Osteoblast (primary cell): Measurements from ENCODE around the gene TTC13. TPM values are rescaled to one million over a fixed set of nuclear protein-coding genes. Genes with fewer than 3 reads are reported as not detected.

Source experiments
- DNase-seq: peaks from one replicate; pipeline ENCODE4 v3.0.0; 2011; ENCODE audit warnings: low spot score, mixed read lengths; ENCODE audit not compliant: insufficient read length; ENCODE audit errors: missing footprints
- H2AFZ ChIP-seq: 2 replicates; pipeline ENCODE4 v1.6.0; 2011; ENCODE audit warnings: mild to moderate bottlenecking, low read length
- H3K27ac ChIP-seq: 2 replicates; pipeline ENCODE4 v1.5.1; 2011; ENCODE audit warnings: mild to moderate bottlenecking, low read depth, low read length, moderate library complexity
- H3K27me3 ChIP-seq: 2 replicates; pipeline ENCODE4 v1.6.0; 2012; ENCODE audit warnings: mild to moderate bottlenecking, control low read depth, inconsistent platforms, low read length, moderate library complexity; ENCODE audit not compliant: insufficient read depth
- H3K36me3 ChIP-seq: 2 replicates; pipeline ENCODE4 v1.5.1; 2011; ENCODE audit warnings: mild to moderate bottlenecking, low read length, control low read depth, moderate library complexity; ENCODE audit not compliant: insufficient read depth
- H3K4me1 ChIP-seq: 2 replicates; pipeline ENCODE4 v1.5.1; 2011; ENCODE audit warnings: mild to moderate bottlenecking, low read length, control low read depth, moderate library complexity; ENCODE audit not compliant: insufficient read depth
- H3K4me2 ChIP-seq: 2 replicates; pipeline ENCODE4 v1.6.0; 2011; ENCODE audit warnings: mild to moderate bottlenecking, low read length; ENCODE audit not compliant: insufficient read depth
- H3K4me3 ChIP-seq: fragments of 200-600 bp; sonication (generic); 3 replicates; pipeline ENCODE4 v1.5.1; 2012; ENCODE audit warnings: mild to moderate bottlenecking, low read length, inconsistent platforms; ENCODE audit not compliant: insufficient read depth
- H3K79me2 ChIP-seq: 2 replicates; pipeline ENCODE4 v1.6.0; 2012; ENCODE audit warnings: mild to moderate bottlenecking, low read length, control low read depth, inconsistent platforms; ENCODE audit not compliant: insufficient read depth
- H3K9me3 ChIP-seq: 2 replicates; pipeline ENCODE4 v1.5.1; 2011; ENCODE audit warnings: low read depth, low read length, control low read depth
- H4K20me1 ChIP-seq: 2 replicates; pipeline ENCODE4 v1.6.0; 2012; ENCODE audit warnings: mild to moderate bottlenecking, low read length, control low read depth; ENCODE audit not compliant: insufficient read depth
- total RNA-seq: library from RNA; depleted of rRNA; stranded (reverse); fragments of >200 nt; gene quantifications from 2 replicates; pipeline ENCODE4 v1.2.3, GENCODE V29; 2012
- TF ChIP-seq, protein P1 (sequence below): IDR thresholded peaks from 2 replicates; pipeline ENCODE4 v1.5.1; 2011; ENCODE audit warnings: mild to moderate bottlenecking, low read depth, low read length, moderate library complexity; ENCODE audit errors: extremely low read depth

Gene TTC13
- total RNA-seq, 1 donor = 15.9 TPM

DNA sequence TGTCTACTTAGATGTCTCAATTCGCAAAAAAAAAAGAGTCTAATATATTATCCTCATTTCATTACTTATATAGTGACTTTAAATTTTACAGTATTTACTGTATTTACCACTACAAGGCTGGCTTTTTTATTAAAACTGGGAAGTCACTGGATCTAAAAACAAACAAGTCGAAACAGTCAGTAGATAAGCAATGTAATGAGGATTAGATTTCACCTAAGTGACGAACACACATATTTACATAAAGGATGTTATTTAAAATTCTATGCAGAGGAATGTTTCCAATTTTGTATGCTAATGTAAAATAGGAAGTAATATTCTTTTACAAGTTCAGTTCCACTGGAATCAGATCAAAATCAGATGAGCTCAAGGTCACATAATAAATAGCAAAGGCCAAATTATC lies 28.3 kb downstream of the TTC13 start:
- Histone ChIP-seq H3K9me3 (no peaks in the 10 kb centered on the region), H3K4me2 (no peak overlapping the region), H3K27me3 (no peaks in the 10 kb centered on the region), H3K4me1 (no peaks in the 10 kb centered on the region), H3K27ac (no peak overlapping the region), H3K36me3 (no peaks in the 10 kb centered on the region), H2AFZ (no peak overlapping the region), H4K20me1 (no peaks in the 10 kb centered on the region), H3K4me3 (no peak overlapping the region), H3K79me2 (no peaks in the 10 kb centered on the region)
- DNase-seq = no peak
- TF ChIP-seq, protein P1, sequence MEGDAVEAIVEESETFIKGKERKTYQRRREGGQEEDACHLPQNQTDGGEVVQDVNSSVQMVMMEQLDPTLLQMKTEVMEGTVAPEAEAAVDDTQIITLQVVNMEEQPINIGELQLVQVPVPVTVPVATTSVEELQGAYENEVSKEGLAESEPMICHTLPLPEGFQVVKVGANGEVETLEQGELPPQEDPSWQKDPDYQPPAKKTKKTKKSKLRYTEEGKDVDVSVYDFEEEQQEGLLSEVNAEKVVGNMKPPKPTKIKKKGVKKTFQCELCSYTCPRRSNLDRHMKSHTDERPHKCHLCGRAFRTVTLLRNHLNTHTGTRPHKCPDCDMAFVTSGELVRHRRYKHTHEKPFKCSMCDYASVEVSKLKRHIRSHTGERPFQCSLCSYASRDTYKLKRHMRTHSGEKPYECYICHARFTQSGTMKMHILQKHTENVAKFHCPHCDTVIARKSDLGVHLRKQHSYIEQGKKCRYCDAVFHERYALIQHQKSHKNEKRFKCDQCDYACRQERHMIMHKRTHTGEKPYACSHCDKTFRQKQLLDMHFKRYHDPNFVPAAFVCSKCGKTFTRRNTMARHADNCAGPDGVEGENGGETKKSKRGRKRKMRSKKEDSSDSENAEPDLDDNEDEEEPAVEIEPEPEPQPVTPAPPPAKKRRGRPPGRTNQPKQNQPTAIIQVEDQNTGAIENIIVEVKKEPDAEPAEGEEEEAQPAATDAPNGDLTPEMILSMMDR = no peak

DNA sequence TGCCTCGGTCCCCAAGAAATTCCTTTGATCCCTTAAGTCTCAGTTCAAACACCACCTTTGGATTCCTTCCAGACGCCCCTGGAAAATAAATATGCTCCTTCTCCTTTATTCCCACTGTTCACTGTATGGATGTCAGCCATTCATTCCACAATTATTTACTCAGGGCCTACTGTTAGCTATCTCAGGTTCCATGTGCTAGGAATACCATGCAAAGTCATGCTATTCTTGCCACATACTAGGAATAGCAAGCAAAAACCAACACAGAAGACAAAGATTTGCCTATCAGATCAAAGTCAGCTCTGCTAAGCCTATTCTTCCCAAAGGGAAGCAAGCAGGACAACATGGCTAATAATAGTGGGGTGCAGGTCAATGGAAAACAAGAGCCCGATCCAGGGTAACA lies 29.8 kb downstream of the TTC13 start:
- no peak for DNase-seq
- Histone ChIP-seq H2AFZ (no peak overlapping the region), H3K4me2 (no peak overlapping the region), H3K9me3 (no peaks in the 10 kb centered on the region), H3K27ac (no peak overlapping the region), H3K4me3 (no peak overlapping the region), H3K27me3 (no peaks in the 10 kb centered on the region), H3K36me3 (no peaks in the 10 kb centered on the region), H4K20me1 (no peaks in the 10 kb centered on the region), H3K4me1 (no peaks in the 10 kb centered on the region), H3K79me2 (no peaks in the 10 kb centered on the region)
- TF ChIP-seq, protein P1 = no peak

DNA sequence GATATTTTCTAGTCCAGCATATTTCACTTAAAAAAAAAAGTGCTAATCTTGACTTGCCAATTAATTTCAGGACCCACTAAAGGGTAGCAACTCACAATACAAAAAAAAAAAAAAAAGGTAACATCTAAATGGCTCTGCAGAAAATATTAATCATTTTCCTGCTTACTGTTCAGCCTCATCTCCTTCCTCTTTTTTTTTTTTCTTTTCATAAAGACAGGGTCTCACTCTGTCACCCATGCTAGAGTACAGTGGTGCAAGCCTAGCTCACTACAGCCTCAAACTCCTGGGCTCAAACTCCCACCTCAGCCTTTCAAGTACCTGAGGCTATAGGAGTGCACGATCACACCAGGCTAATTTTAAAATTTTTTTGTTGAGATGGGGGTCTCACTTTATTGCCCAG lies 30.4 kb downstream of the TTC13 start:
- no peaks in the 10 kb centered on the region for H3K9me3 ChIP-seq
- H3K36me3 ChIP-seq = no peaks in the 10 kb centered on the region
- no peaks in the 10 kb centered on the region for H4K20me1 ChIP-seq
- no peak for DNase-seq
- H2AFZ ChIP-seq = no peak overlapping the region
- no peaks in the 10 kb centered on the region for H3K79me2 ChIP-seq
- no peaks in the 10 kb centered on the region for H3K4me1 ChIP-seq
- H3K4me2 ChIP-seq = no peak overlapping the region
- no peaks in the 10 kb centered on the region for H3K27me3 ChIP-seq
- H3K4me3 ChIP-seq = no peak overlapping the region
- TF ChIP-seq, protein P1 = no peak
- H3K27ac ChIP-seq = no peak overlapping the region

DNA sequence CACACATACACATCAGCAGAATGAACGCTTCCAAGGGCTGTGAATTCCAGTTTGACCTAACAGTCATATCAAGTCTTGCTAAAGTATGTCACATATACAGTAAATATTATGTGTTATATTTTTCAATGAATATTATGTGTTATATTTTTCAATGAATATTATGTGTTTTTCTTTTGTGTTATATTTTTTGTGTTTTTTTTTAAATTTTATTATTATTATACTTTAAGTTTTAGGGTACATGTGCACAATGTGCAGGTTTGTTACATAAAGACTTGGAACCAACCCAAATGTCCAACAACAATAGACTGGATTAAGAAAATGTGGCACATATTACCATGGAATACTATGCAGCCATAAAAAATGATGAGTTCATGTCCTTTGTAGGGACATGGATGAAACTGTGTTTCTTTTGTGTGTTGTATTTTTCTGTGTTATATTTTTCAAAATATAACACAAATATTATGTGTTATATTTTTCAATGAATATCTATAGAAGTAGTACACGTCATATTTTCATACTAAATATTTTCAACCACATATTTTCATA lies 35.5 kb downstream of the TTC13 start:
- no peaks in the 10 kb centered on the region for H3K9me3 ChIP-seq
- no peak overlapping the region for H2AFZ ChIP-seq
- no peak overlapping the region for H3K27ac ChIP-seq
- H4K20me1 ChIP-seq = no peaks in the 10 kb centered on the region
- no peaks in the 10 kb centered on the region for H3K27me3 ChIP-seq
- no peak for DNase-seq
- H3K4me3 ChIP-seq = no peak overlapping the region
- no peak overlapping the region for H3K4me2 ChIP-seq
- TF ChIP-seq, protein P1 = no peak
- peaks cover 22% of the 10 kb centered on the region for H3K4me1 ChIP-seq
- H3K36me3 ChIP-seq = no peaks in the 10 kb centered on the region
- H3K79me2 ChIP-seq = no peaks in the 10 kb centered on the region
